ENCODE measurements around the gene PLPPR5. TPM values are rescaled to one million over a fixed set of nuclear protein-coding genes. Genes with fewer than 3 reads are reported as not detected.

The PLPPR5 gene
- total RNA-seq, 4 donors from 2014 or later = 0.20 TPM; not detected in 3

DNA sequence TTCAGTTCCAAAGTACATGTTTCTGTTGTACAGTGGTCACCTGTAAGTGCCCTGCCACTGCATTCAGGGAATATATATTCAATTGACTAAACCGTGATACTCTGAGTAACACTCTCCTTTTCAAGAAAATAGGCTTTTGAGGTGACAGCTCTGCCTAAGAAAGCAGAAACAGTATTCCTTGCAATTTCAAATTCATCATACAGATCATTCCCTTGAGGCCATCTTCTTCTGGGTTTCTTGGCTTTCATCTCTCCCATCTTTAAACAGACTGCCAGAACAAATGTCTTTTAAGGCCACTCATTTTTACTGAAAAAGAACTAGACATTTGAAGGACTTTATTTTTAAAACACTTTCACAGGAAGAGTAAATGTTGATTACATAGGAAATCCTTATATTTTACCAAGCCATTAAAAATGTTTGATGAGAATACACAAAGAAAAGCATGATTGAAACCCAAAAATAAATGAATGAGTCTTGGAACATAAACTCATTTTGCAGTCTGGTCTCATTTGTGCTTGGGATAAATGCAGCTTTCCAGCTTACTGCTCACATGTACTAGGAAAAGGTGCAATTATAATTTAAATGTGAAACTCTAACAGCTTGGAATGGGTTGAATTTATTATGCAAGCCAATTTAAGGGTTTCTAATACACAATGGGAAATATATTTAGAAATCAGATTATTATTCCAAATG is 34.7 kb downstream of the PLPPR5 start:
- Histone ChIP-seq H3K27me3 (no peaks in the 10 kb centered on the region), H3K4me1 (no peaks in the 10 kb centered on the region), H3K4me3 (no peak overlapping the region), H3K36me3 (no peaks in the 10 kb centered on the region), H3K27ac (no peak overlapping the region), H3K9me3 (no peaks in the 10 kb centered on the region)
- TF ChIP-seq, protein P1, sequence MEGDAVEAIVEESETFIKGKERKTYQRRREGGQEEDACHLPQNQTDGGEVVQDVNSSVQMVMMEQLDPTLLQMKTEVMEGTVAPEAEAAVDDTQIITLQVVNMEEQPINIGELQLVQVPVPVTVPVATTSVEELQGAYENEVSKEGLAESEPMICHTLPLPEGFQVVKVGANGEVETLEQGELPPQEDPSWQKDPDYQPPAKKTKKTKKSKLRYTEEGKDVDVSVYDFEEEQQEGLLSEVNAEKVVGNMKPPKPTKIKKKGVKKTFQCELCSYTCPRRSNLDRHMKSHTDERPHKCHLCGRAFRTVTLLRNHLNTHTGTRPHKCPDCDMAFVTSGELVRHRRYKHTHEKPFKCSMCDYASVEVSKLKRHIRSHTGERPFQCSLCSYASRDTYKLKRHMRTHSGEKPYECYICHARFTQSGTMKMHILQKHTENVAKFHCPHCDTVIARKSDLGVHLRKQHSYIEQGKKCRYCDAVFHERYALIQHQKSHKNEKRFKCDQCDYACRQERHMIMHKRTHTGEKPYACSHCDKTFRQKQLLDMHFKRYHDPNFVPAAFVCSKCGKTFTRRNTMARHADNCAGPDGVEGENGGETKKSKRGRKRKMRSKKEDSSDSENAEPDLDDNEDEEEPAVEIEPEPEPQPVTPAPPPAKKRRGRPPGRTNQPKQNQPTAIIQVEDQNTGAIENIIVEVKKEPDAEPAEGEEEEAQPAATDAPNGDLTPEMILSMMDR (IDR thresholded peaks at IDR 0.05) = no peak
- TF ChIP-seq EP300 (IDR thresholded peaks at IDR 0.05) (no peak), POLR2A (IDR thresholded peaks at IDR 0.05) (no peak)
- 38 to 44% methylated on average over 1 of the region's 1 CpG for WGBS, 2 donors
- no peak for DNase-seq (ENCODE audit: low spot score in 2 of 2)

GRCh38 chr1:98967122-98967521 is 37.5 kb downstream of the PLPPR5 start:
- Histone ChIP-seq H3K36me3 (no peaks in the 10 kb centered on the region), H3K4me1 (no peaks in the 10 kb centered on the region), H3K9me3 (no peaks in the 10 kb centered on the region), H3K4me3 (no peak overlapping the region), H3K27me3 (no peaks in the 10 kb centered on the region), H3K27ac (no peak overlapping the region)
- WGBS, 2 donors = 87 to 97% methylated on average over 1 of the region's 1 CpG
- no peak for DNase-seq (ENCODE audit: low spot score in 2 of 2)
- TF ChIP-seq EP300 (IDR thresholded peaks at IDR 0.05) (no peak), POLR2A (IDR thresholded peaks at IDR 0.05) (no peak)
- TF ChIP-seq, protein P1 (IDR thresholded peaks at IDR 0.05) = no peak

DNA sequence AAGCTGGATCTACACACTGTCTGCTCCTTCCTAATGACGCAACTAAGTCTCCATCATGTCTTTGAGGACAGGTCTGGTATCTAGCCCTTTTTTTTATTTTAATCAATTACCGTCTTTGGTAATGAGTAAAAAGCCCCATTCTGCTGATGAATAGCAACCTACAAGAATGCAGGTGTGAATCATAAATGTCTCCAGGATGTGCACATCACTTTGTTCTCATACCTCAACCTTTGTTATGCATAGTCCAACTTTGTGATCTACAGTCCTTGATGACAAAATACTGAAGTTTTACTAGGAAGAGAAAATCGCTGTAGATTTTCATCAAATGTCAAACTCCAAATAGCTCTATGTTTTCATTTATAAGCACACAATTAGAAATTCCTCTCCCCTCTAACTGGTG is 39.3 kb downstream of the PLPPR5 start:
- Histone ChIP-seq H3K27me3 (no peaks in the 10 kb centered on the region), H3K36me3 (no peaks in the 10 kb centered on the region), H3K27ac (no peak overlapping the region), H3K9me3 (no peaks in the 10 kb centered on the region), H3K4me3 (no peak overlapping the region), H3K4me1 (no peaks in the 10 kb centered on the region)
- no peak for DNase-seq (ENCODE audit: low spot score in 2 of 2)
- TF ChIP-seq POLR2A (IDR thresholded peaks at IDR 0.05) = no peak
- TF ChIP-seq, protein P1 (IDR thresholded peaks at IDR 0.05) = no peak
- no peak for TF ChIP-seq EP300 (IDR thresholded peaks at IDR 0.05)
- WGBS, 2 donors = 88 to 94% methylated on average over 3 of the region's 3 CpGs

DNA sequence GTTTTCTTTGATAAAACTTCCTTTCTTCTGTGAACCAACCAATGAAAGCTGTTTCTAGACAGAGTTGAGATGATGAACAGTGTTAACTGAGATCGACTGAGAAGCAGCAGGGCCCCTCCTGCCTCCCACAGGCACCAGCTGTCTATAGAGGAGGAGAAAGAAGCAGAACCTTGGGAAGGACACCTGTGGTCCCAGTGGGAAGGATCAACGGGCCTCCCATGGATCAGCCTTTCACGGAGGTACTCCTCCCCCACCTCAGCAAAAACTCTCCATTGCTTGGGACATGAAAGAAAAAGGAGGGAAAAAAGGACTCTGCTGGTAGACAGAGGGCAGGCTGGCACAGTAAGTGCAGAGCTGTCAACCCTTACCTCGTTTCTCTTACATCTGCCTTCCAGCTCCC is 40.5 kb downstream of the PLPPR5 start:
- Histone ChIP-seq H3K9me3 (no peaks in the 10 kb centered on the region), H3K27me3 (no peaks in the 10 kb centered on the region), H3K36me3 (no peaks in the 10 kb centered on the region), H3K4me1 (no peaks in the 10 kb centered on the region), H3K27ac (no peak overlapping the region), H3K4me3 (no peak overlapping the region)
- TF ChIP-seq EP300 (IDR thresholded peaks at IDR 0.05) = no peak
- TF ChIP-seq POLR2A (IDR thresholded peaks at IDR 0.05) = no peak
- WGBS, 2 donors = 54 to 56% methylated on average over 4 of the region's 4 CpGs
- no peak for DNase-seq (ENCODE audit: low spot score in 2 of 2)

- TF ChIP-seq EP300 (IDR thresholded peaks at IDR 0.05) = no peak
- no peak for TF ChIP-seq POLR2A (IDR thresholded peaks at IDR 0.05)
- TF ChIP-seq, protein P1 (IDR thresholded peaks at IDR 0.05) = no peak
- DNase-seq (ENCODE audit: low spot score in 2 of 2) = no peak
- Histone ChIP-seq H3K4me3 (no peak overlapping the region), H3K9me3 (no peaks in the 10 kb centered on the region), H3K27me3 (no peaks in the 10 kb centered on the region), H3K4me1 (no peaks in the 10 kb centered on the region), H3K27ac (no peak overlapping the region), H3K36me3 (no peaks in the 10 kb centered on the region)
- WGBS, 2 donors = 72 to 76% methylated on average over 3 of the region's 3 CpGs
These were observed 41.5 kb downstream of the PLPPR5 start for GRCh38 chr1:98963064-98963758.
